HepG2 (cell line): ENCODE data around the gene NAB2. TPM values are rescaled to one million over a fixed set of nuclear protein-coding genes. Genes with fewer than 3 reads are reported as not detected.

Experiments used
- ATAC-seq: fragments of 200-7000 bp; cut with Tn5 transposase; 3 replicates; pipeline ENCODE4 v1.9.1; 2020; ENCODE audit warnings: mild to moderate bottlenecking, moderate library complexity
- BruUV-seq: library from RNA; stranded (reverse); fragments of 400-500 nt; replicated peaks from 2 replicates; lab custom pipeline; 2021; lab: Mats Ljungman, UMichigan
- CTCF ChIA-PET: fragments of 300-600 bp; formaldehyde crosslinking; extraction: SDS; loops from one replicate; lab custom pipeline; 2021; ENCODE audit warnings: low total read pairs, inconsistent platforms, low intra/inter-chr PET ratio; lab: Yijun Ruan, JAX
- POLR2A ChIA-PET: fragments of 350-600 bp; sonication (Branson Sonifier 250); formaldehyde crosslinking; loops from one replicate; lab custom pipeline; 2020; ENCODE audit warnings: antibody characterized with exemption, inconsistent platforms; lab: Yijun Ruan, JAX
- DNase-seq: peaks from one replicate; pipeline ENCODE4 v3.0.0-alpha.2; 2015; ENCODE audit warnings: low spot score
- FAIRE-seq: peaks from 3 replicates; lab custom pipeline; 2011; peaks lifted over from hg19 to GRCh38; lab: Jason Lieb, UNC
- H2AFZ ChIP-seq: one replicate; pipeline ENCODE4 v1.6.1; 2011; ENCODE audit warnings: low read length, inconsistent platforms
- H3K27ac ChIP-seq: fragments of 300-600 bp; 3 replicates; pipeline ENCODE4 v1.8.0; 2011; ENCODE audit warnings: mixed run types, mild to moderate bottlenecking, mixed read lengths, low read length, inconsistent platforms; ENCODE audit not compliant: insufficient read depth; ENCODE audit errors: extremely low read length
- H3K27me3 ChIP-seq, 2 experiments: fragments of 200-600 bp in 1 of 2; 2 replicates in 1 of 2; 3 replicates in 1 of 2; pipeline versions ENCODE4 v1.6.0 to v1.8.0; 2011; ENCODE audit warnings: low read length in 2 of 2, mild to moderate bottlenecking in 2 of 2, moderate library complexity in 2 of 2, inconsistent platforms in 1 of 2; ENCODE audit not compliant: insufficient read depth in 2 of 2, control insufficient read depth in 1 of 2
- H3K36me3 ChIP-seq, 2 experiments: fragments of 200-600 bp in 1 of 2; replicated peaks in 1 of 2; 2 replicates in 1 of 2; 3 replicates in 1 of 2; pipeline versions ENCODE4 v1.5.1 to v1.8.0; 2011; ENCODE audit warnings: low read length in 2 of 2, inconsistent platforms in 1 of 2; ENCODE audit not compliant: insufficient read depth in 2 of 2, control insufficient read depth in 1 of 2
- H3K4me1 ChIP-seq: 2 replicates; pipeline ENCODE4 v1.5.1; 2012; ENCODE audit warnings: low read length, inconsistent platforms; ENCODE audit not compliant: insufficient read depth
- H3K4me2 ChIP-seq: 2 replicates; pipeline ENCODE4 v1.6.0; 2011; ENCODE audit warnings: low read depth, low read length, inconsistent platforms
- H3K4me3 ChIP-seq, 3 experiments: fragments of 200-600 bp in 1 of 3; sonication (generic), shearing (Covaris generic) in 1 of 3; replicated peaks in 1 of 3; 2 replicates each; pipeline ENCODE4 v1.5.1; 2011 to 2016; ENCODE audit warnings: low read length in 3 of 3, inconsistent platforms in 2 of 3, low read depth in 2 of 3, mild to moderate bottlenecking in 2 of 3, control low read depth in 1 of 3, mixed read lengths in 1 of 3; ENCODE audit not compliant: insufficient read depth in 1 of 3
- H3K79me2 ChIP-seq: one replicate; pipeline ENCODE4 v1.6.1; 2011; ENCODE audit warnings: low read length, inconsistent platforms; ENCODE audit not compliant: insufficient read depth
- H3K9ac ChIP-seq: 2 replicates; pipeline ENCODE4 v1.6.0; 2011; ENCODE audit warnings: mild to moderate bottlenecking, low read depth, low read length, inconsistent platforms; ENCODE audit not compliant: insufficient read depth
- H3K9me3 ChIP-seq: 2 replicates; pipeline ENCODE4 v1.5.1; 2012; ENCODE audit warnings: mild to moderate bottlenecking, low read length
- H4K20me1 ChIP-seq: 2 replicates; pipeline ENCODE4 v1.6.0; 2011; ENCODE audit warnings: inconsistent platforms, mild to moderate bottlenecking, low read length, moderate library complexity; ENCODE audit not compliant: insufficient read depth
- EED ChIP-seq: sonication (generic); formaldehyde crosslinking; IDR thresholded peaks from 2 replicates; pipeline ENCODE4 v1.5.0; 2020; ENCODE audit warnings: mild to moderate bottlenecking, missing genetic modification reagents
- FOXO1 ChIP-seq: sonication (generic); formaldehyde crosslinking; IDR thresholded peaks from 2 replicates; pipeline ENCODE4 v1.4.0; 2020; ENCODE audit warnings: missing genetic modification reagents
- MAFG ChIP-seq: sonication (generic); formaldehyde crosslinking; IDR thresholded peaks from 2 replicates; pipeline ENCODE4 v1.5.1; 2020; ENCODE audit warnings: mild to moderate bottlenecking, missing genetic modification reagents
- NCOR1 ChIP-seq: fragments of 200-600 bp; sonication (generic); IDR thresholded peaks from 2 replicates; pipeline ENCODE4 v1.7.0; 2017; ENCODE audit warnings: antibody characterized with exemption, low read length, borderline replicate concordance
- RARA ChIP-seq: IDR thresholded peaks from 2 replicates; pipeline ENCODE4 v1.6.1; 2016; ENCODE audit warnings: missing genetic modification reagents, missing compliant biosample characterization
- RFX1 ChIP-seq: fragments of 450-650 bp; IDR thresholded peaks from 2 replicates; pipeline ENCODE4 v1.6.1; 2017
- THYN1 ChIP-seq: sonication (generic); formaldehyde crosslinking; IDR thresholded peaks from 2 replicates; pipeline ENCODE4 v1.8.1; 2023; ENCODE audit warnings: low read depth, mild to moderate bottlenecking, moderate library complexity, missing genetic modification reagents, borderline replicate concordance
- TOPORS ChIP-seq: sonication (generic); formaldehyde crosslinking; IDR thresholded peaks from 2 replicates; pipeline ENCODE4 v1.8.0; 2023; ENCODE audit warnings: mild to moderate bottlenecking, missing genetic modification reagents
- ZMYM4 ChIP-seq: sonication (generic); formaldehyde crosslinking; IDR thresholded peaks from 2 replicates; pipeline ENCODE4 v1.8.1; 2023; ENCODE audit warnings: mild to moderate bottlenecking, missing genetic modification reagents
- ZNF335 ChIP-seq: sonication (generic); formaldehyde crosslinking; IDR thresholded peaks from 2 replicates; pipeline ENCODE4 v1.4.0; 2020; ENCODE audit warnings: missing genetic modification reagents
- ZNF670 ChIP-seq: sonication (generic); formaldehyde crosslinking; IDR thresholded peaks from 2 replicates; pipeline ENCODE4 v1.8.0; 2022; ENCODE audit warnings: mild to moderate bottlenecking, missing genetic modification reagents, borderline replicate concordance
- ZNF75D ChIP-seq: sonication (generic); formaldehyde crosslinking; IDR thresholded peaks from 2 replicates; pipeline ENCODE4 v1.8.1; 2023; ENCODE audit warnings: missing genetic modification reagents, mild to moderate bottlenecking, borderline replicate concordance
- ZNF780A ChIP-seq: sonication (generic); formaldehyde crosslinking; IDR thresholded peaks from 2 replicates; pipeline ENCODE4 v1.8.0; 2022; ENCODE audit warnings: mild to moderate bottlenecking, missing genetic modification reagents, moderate library complexity
- ZNF816 ChIP-seq: sonication (generic); formaldehyde crosslinking; IDR thresholded peaks from 2 replicates; pipeline ENCODE4 v1.8.0; 2022; ENCODE audit warnings: missing genetic modification reagents, mild to moderate bottlenecking, borderline replicate concordance
- ZZZ3 ChIP-seq: sonication (generic); formaldehyde crosslinking; IDR thresholded peaks from 2 replicates; pipeline ENCODE4 v1.4.0; 2020; ENCODE audit warnings: missing genetic modification reagents, mild to moderate bottlenecking, borderline replicate concordance
- WGBS: methylation state at CpG from one replicate; pipeline ENCODE4 v1.1.6; 2017; ENCODE audit warnings: low lambda C conversion rate; 5-methylcytosine and 5-hydroxymethylcytosine counted together
- in situ Hi-C: cut with HindIII; loops from 2 replicates; pipeline ENCODE4 v1.10.0; 2017; ENCODE audit warnings: low pct_unique_long_range_greater_than_20kb; ENCODE audit not compliant: extremely low pct_ligation_motif_present
- intact Hi-C: fragments of 100-400 bp; cut with micrococcal nuclease; formaldehyde crosslinking; loops from one replicate; pipeline ENCODE4 v1.10.0; 2022; ENCODE audit not compliant: unreplicated experiment
- polyA plus RNA-seq, 8 experiments: library from polyadenylated mRNA; depleted of rRNA in 3 of 8; stranded (reverse) in 7 of 8; unstranded in 1 of 8; fragments of >200 nt; fragmentation: Illumina TruSeq in 4 of 8; extraction: Trizol in 4 of 8; gene quantifications; 2 replicates each; pipeline versions ENCODE4 v1.2.1 to v1.2.3, GENCODE V29; 2011 to 2016; ENCODE audit warnings: low read depth in 4 of 8, missing spikeins in 1 of 8, mixed read lengths in 1 of 8; ENCODE audit not compliant: insufficient read depth in 1 of 8
- total RNA-seq, 5 experiments: library from RNA; depleted of rRNA; stranded (reverse); fragments of >200 nt; fragmentation: Illumina TruSeq; extraction: Trizol; gene quantifications; 2 replicates each; pipeline ENCODE4 v1.2.3, GENCODE V29; 2016; ENCODE audit warnings: low read depth in 1 of 5
- TF ChIP-seq, protein P1 (sequence below): sonication (generic); formaldehyde crosslinking; IDR thresholded peaks from 2 replicates; pipeline ENCODE4 v1.5.0; 2020; ENCODE audit warnings: mild to moderate bottlenecking, missing genetic modification reagents
- TF ChIP-seq, protein P2 (sequence below), 2 experiments: sonication (generic) in 1 of 2; formaldehyde crosslinking in 1 of 2; IDR thresholded peaks; 2 replicates each; pipeline versions ENCODE4 v1.5.1 to v1.6.1; 2011 to 2020; ENCODE audit warnings: borderline replicate concordance in 1 of 2, low read depth in 1 of 2, low read length in 1 of 2, mild to moderate bottlenecking in 1 of 2, missing genetic modification reagents in 1 of 2, moderate library complexity in 1 of 2
- TF ChIP-seq, protein P3 (sequence below): IDR thresholded peaks from 2 replicates; pipeline ENCODE4 v1.6.1; 2012; ENCODE audit warnings: low read depth, low read length, improper control_type of control experiment

NAB2 gene
- total and polyA plus RNA-seq, 2 of the 13 experiments (the other 11 are each of a cell fraction or from before 2014, with no cell fraction given) = 11.7 to 12.9 TPM

DNA sequence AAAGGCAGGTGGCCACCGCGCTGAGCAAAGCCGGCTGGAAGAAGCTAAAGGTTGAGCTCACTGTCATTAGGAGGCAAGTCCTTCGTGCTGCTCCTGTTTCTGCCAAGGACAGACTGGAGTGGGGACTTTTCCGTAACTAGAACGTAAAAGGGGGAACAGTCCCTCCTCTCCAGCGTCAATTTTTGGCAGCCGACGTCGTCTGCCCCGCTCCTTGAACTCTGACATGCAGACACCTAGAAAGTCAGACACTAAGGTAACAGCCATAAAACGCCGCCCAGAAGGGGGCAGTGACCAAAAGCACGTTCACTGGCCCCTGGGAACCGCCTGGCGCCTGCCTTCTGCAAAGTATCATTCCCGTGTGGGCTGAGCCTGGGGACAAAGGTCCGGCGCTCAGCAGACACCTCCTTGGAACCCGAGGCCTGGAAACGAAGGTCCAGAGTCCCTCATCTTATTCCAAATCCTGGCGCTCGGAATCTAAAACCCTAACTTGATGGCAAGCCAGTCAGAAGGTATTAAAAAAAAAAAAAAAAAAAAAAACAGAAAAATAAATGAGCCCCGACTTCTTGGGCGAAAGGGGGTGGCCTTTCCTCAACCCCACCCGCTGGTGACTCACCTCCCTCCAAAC, 38.3 kb downstream of the NAB2 start:
- TSS peak; percentile 84 for BruUV-seq
- peak; percentile 60 for FAIRE-seq
- TF ChIP-seq EED (CRISPR knock-in tag) (no peak), TOPORS (peak; percentile 45; the same call in 1 of the 2 replicates), FOXO1 (CRISPR knock-in tag) (no peak), MAFG (CRISPR knock-in tag) (no peak), ZNF780A (no peak), ZNF335 (peak; percentile 80; the same call in 1 of the 2 replicates), NCOR1 (0 out of 2 replicates have a peak, but pooled peaks have one; percentile 25), THYN1 (CRISPR knock-in tag) (no peak), RARA (peak; percentile 68), ZZZ3 (CRISPR knock-in tag) (no peak), RFX1 (no peak), ZMYM4 (CRISPR knock-in tag) (0 out of 2 replicates have a peak, but pooled peaks have one; percentile 35), ZNF816 (CRISPR knock-in tag) (0 out of 2 replicates have a peak, but pooled peaks have one; percentile 19), ZNF75D (CRISPR knock-in tag) (no peak), ZNF670 (0 out of 2 replicates have a peak, but pooled peaks have one; percentile 55)
- TF ChIP-seq, protein P1, sequence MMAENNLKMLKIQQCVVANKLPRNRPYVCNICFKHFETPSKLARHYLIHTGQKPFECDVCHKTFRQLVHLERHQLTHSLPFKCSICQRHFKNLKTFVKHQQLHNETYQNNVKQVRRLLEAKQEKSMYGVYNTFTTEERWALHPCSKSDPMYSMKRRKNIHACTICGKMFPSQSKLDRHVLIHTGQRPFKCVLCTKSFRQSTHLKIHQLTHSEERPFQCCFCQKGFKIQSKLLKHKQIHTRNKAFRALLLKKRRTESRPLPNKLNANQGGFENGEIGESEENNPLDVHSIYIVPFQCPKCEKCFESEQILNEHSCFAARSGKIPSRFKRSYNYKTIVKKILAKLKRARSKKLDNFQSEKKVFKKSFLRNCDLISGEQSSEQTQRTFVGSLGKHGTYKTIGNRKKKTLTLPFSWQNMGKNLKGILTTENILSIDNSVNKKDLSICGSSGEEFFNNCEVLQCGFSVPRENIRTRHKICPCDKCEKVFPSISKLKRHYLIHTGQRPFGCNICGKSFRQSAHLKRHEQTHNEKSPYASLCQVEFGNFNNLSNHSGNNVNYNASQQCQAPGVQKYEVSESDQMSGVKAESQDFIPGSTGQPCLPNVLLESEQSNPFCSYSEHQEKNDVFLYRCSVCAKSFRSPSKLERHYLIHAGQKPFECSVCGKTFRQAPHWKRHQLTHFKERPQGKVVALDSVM (CRISPR knock-in tag) = no peak
- TF ChIP-seq, protein P2, sequence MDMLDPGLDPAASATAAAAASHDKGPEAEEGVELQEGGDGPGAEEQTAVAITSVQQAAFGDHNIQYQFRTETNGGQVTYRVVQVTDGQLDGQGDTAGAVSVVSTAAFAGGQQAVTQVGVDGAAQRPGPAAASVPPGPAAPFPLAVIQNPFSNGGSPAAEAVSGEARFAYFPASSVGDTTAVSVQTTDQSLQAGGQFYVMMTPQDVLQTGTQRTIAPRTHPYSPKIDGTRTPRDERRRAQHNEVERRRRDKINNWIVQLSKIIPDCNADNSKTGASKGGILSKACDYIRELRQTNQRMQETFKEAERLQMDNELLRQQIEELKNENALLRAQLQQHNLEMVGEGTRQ (IDR thresholded peaks at IDR 0.05; ENCODE audit: low read depth, low read length) = no peak
- TF ChIP-seq, protein P2 (CRISPR knock-in tag; IDR thresholded peaks at IDR 0.05; ENCODE audit: borderline replicate concordance) = no peak
- TF ChIP-seq, protein P3, sequence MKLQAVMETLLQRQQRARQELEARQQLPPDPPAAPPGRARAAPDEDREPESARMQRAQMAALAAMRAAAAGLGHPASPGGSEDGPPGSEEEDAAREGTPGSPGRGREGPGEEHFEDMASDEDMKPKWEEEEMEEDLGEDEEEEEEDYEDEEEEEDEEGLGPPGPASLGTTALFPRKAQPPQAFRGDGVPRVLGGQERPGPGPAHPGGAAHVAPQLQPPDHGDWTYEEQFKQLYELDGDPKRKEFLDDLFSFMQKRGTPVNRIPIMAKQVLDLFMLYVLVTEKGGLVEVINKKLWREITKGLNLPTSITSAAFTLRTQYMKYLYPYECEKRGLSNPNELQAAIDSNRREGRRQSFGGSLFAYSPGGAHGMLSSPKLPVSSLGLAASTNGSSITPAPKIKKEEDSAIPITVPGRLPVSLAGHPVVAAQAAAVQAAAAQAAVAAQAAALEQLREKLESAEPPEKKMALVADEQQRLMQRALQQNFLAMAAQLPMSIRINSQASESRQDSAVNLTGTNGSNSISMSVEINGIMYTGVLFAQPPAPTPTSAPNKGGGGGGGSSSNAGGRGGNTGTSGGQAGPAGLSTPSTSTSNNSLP = no peak

More for the DNA sequence above, 38.3 kb downstream of the NAB2 start:
- H3K79me2 ChIP-seq = peaks cover 36% of the 10 kb centered on the region
- DNase-seq (peak; percentile 84), ATAC-seq (peak; percentile 83)
- peak overlapping the region; percentile 92 for H3K27ac ChIP-seq
- peaks cover 36% of the 10 kb centered on the region for H3K4me1 ChIP-seq
- H3K4me2 ChIP-seq = peak overlapping the region; percentile 76
- ChIA-PET POLR2A (interaction anchor here (0.8 to 16.0 kb wide), 27 partner anchors 10 to 327 kb away, joined by 3 to 827 read pairs (median 7); partner anchors contain the start of genes INHBE, LRP1-AS, MYO1A and NAB2), CTCF (interaction anchor here (0.9 to 2.0 kb wide), 4 partner anchors 44 to 55 kb away, joined by 3 to 22 read pairs (median 10); no protein-coding TSS in a partner anchor)
- H3K9ac ChIP-seq = peak overlapping the region; percentile 82
- H3K4me3 ChIP-seq = peak overlapping the region; percentile 87 to 96 (median 88)
- 4% methylated on average over 13 of the region's 26 CpGs for WGBS
- H3K36me3 ChIP-seq = peaks cover 0 to 3% of the 10 kb centered on the region in 2 experiments; a peak in 1 of 5 replicates
- no peaks in the 10 kb centered on the region for H3K9me3 ChIP-seq
- intact Hi-C loops = loop anchor here (1.0 kb wide), 2 partner anchors 23 to 46 kb away; no protein-coding TSS in a partner anchor
- H4K20me1 ChIP-seq = peaks cover 15% of the 10 kb centered on the region
- H2AFZ ChIP-seq = no peak overlapping the region
- no peaks in the 10 kb centered on the region; a peak in 1 of 5 replicates for H3K27me3 ChIP-seq
- in situ Hi-C loops = no loop called here
